HuH-7 (cell line): ENCODE data around the gene LRP1-AS.

Source experiments
- DNase-seq: peaks from one replicate; pipeline ENCODE4 v3.0.0; 2011; ENCODE audit warnings: low spot score

The LRP1-AS gene

DNA sequence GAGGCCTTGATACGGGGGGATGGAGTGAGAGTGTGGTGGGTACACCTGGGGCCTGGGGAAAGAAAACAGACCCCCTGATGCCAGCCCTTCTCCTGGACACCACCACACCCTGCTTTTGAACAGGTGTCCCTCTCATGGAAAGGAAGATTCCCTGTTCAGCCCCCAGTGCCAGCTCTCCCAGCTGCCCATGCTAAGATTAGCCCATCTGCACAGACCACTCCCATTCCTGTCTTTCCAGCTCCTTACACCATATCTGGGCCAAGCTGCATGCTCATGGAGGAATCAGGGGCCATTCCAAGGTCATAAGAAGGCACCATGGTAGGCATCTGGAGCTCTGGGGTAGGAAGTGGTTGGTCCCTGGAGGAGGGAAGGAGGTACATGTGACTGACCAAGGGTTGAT is 48.9 kb downstream of the LRP1-AS start:
- DNase-seq, result no peak

DNA sequence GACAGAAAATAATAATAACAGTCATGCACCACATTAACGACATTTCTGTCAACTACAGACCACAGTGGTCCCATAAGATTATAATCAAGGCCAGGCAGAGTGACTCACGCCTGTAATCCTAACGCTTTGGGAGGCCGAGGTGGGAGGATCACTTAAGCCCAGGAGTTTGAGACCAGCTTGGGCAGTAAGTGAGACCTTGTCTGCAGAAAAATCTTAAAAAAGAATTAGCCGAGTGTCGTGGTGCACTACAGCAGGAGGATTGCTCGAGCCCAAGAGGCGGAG is 49.9 kb downstream of the LRP1-AS start:
- no peak for DNase-seq

DNA sequence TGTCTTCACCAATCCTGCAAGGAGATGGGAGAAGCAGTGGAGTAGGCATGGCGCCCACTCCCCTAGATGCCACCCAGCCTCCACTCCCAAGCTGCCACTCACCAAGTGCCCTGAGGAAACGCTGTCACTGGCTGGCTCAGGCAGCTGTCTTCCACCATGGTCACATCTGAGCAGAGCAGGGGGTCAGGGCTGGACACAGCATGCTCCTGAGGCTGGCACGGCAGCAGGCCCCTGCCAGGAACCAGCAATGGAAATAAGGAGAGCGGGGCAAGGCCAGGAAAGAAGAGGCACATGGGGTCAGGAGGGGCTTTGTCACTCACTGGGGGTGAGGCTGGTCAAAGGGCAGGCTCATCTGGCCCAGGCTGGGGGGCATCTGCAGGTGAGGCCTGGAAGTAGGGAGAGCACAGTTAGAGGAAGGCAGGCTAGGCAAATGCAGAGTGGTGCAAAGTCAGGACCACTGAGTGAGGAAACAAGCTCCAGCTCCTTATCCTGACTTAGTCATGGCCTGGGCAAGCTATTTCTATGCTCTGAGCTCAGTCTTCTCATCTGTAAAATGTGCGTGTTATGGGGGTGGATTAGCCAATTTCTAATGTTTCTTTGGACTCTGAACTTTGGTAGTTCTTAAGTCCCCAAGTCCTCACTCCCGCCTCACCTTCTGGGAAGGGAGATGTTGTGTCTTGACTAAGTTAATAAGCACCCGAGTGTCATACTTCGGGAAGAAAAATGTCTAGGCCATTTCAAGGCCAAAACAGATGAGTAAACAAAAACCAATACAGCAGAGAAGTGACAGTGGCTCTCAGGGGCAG is 50.5 kb downstream of the LRP1-AS start:
- no peak for DNase-seq

DNA sequence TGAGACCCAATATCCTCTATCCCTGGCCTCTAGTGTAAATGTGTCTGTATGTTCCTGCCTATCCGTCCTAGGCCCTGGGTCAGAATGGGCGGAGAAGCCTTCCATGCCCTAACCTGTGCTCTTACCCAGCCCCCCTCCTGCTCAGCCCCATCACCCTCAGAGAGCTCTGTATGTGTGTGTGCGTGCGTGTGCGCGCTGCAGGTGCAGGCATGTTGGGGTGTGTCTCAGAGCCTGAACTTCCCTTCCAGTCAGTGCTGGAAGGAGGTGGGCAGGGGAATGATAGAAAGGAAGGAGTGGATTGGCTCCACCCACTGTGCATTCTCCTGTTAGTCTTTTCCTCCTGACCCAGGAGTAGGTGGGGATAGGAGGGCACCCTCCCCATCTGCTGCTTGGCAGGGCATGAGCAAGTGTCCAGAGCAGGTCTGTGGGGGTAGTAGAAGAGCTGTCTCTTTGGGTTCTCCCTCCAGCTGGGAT is 51.3 kb downstream of the LRP1-AS start:
- DNase-seq, result no peak

DNA sequence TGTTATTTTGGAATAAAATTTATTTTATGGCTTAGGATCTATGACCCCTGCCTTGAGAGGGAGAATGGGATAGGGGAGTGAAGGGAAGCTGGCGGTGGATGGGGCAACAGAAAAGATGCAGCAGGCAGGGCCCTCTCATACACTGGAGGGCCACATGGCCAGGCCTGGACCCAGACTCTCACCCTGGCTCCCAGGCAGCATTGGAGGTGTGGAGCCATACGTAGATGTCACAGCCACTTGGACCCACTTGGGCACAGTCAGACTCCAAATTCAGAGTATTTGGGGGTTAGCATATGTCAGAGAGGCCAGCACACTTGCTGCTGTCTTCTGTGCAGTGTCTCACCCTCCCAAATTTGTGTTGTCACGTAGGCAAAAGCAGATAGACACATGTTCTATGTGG is 52.0 kb downstream of the LRP1-AS start:
- no peak for DNase-seq
